Liver (tissue), 3 donors: ENCODE results near the gene SCGB1C2.

Experiments used
- EGR1 ChIP-seq, 2 donors: IDR thresholded peaks; 2 replicates each; pipeline ENCODE4 v1.6.1; 2016 to 2018; ENCODE audit warnings: antibody characterized with exemption in 2 of 2, low read depth in 2 of 2
- FOXA1 ChIP-seq: IDR thresholded peaks from 2 replicates; pipeline ENCODE4 v1.6.1; 2016; ENCODE audit warnings: antibody characterized with exemption
- GABPA ChIP-seq, 2 donors: IDR thresholded peaks in 1 of 2; conservative IDR thresholded peaks in 1 of 2; 2 replicates each; pipeline ENCODE4 v1.6.1; 2016; ENCODE audit warnings: antibody characterized with exemption in 2 of 2, mild to moderate bottlenecking in 1 of 2, moderate library complexity in 1 of 2
- JUND ChIP-seq, 2 donors: IDR thresholded peaks; 2 replicates each; pipeline ENCODE4 v1.6.1; 2016; ENCODE audit warnings: antibody characterized with exemption in 2 of 2
- RAD21 ChIP-seq, 2 donors: IDR thresholded peaks; 2 replicates each; pipeline ENCODE4 v1.6.1; 2016; ENCODE audit warnings: antibody characterized with exemption in 2 of 2, mild to moderate bottlenecking in 2 of 2
- RXRA ChIP-seq, 2 donors: IDR thresholded peaks; 2 replicates each; pipeline ENCODE4 v1.6.1; 2017 to 2018; ENCODE audit warnings: antibody characterized with exemption in 2 of 2, mild to moderate bottlenecking in 1 of 2
- SP1 ChIP-seq: IDR thresholded peaks from 2 replicates; pipeline ENCODE4 v1.6.1; 2018; ENCODE audit warnings: antibody characterized with exemption, mild to moderate bottlenecking
- TF ChIP-seq, protein P1 (sequence below): fragments of 150-350 bp; IDR thresholded peaks from 2 replicates; pipeline ENCODE4 v1.5.1; 2017; ENCODE audit warnings: improper control_type of control experiment, low read depth, low read length; ENCODE audit not compliant: missing input control
- TF ChIP-seq, protein P2 (sequence below): IDR thresholded peaks from 2 replicates; pipeline ENCODE4 v1.6.1; 2016; ENCODE audit warnings: antibody characterized with exemption
- TF ChIP-seq, protein P3 (sequence below): IDR thresholded peaks from 2 replicates; pipeline ENCODE4 v1.6.1; 2016; ENCODE audit warnings: antibody characterized with exemption
- TF ChIP-seq, protein P4 (sequence below): IDR thresholded peaks from 2 replicates; pipeline ENCODE4 v1.6.1; 2016; ENCODE audit warnings: antibody characterized with exemption, mild to moderate bottlenecking
- TF ChIP-seq, protein P5 (sequence below): IDR thresholded peaks from 2 replicates; pipeline ENCODE4 v1.6.1; 2016; ENCODE audit warnings: antibody characterized with exemption
- donor health status: healthy.
- donor health status: healthy.

DNA sequence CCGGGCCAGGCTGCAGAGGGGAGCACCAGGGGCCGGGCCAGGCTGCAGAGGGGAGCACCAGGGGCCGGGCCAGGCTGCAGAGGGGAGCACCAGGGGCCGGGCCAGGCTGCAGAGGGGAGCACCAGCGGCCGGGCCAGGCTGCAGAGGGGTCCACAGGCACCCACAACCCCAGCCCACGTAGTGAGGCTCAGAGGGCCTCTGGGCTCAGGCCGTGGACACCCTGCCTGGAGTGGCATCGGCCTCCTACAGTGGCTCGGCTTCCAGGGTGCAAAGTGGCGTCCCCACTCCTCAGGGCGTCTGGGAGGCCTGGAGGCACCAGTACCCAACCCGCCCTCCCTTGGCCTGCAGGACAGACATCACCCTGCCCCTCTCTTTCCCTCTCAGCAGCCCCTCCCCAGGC, 34.5 kb downstream of the SCGB1C2 start:
- TF ChIP-seq, protein P1, sequence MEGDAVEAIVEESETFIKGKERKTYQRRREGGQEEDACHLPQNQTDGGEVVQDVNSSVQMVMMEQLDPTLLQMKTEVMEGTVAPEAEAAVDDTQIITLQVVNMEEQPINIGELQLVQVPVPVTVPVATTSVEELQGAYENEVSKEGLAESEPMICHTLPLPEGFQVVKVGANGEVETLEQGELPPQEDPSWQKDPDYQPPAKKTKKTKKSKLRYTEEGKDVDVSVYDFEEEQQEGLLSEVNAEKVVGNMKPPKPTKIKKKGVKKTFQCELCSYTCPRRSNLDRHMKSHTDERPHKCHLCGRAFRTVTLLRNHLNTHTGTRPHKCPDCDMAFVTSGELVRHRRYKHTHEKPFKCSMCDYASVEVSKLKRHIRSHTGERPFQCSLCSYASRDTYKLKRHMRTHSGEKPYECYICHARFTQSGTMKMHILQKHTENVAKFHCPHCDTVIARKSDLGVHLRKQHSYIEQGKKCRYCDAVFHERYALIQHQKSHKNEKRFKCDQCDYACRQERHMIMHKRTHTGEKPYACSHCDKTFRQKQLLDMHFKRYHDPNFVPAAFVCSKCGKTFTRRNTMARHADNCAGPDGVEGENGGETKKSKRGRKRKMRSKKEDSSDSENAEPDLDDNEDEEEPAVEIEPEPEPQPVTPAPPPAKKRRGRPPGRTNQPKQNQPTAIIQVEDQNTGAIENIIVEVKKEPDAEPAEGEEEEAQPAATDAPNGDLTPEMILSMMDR: no peak
- no peak for TF ChIP-seq RXRA (IDR thresholded peaks at IDR 0.05)
- TF ChIP-seq, protein P2, sequence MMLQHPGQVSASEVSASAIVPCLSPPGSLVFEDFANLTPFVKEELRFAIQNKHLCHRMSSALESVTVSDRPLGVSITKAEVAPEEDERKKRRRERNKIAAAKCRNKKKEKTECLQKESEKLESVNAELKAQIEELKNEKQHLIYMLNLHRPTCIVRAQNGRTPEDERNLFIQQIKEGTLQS: no peak
- no peak for TF ChIP-seq RAD21 (IDR thresholded peaks at IDR 0.05)
- no peak for TF ChIP-seq JUND (IDR thresholded peaks at IDR 0.05)
- TF ChIP-seq, protein P3, sequence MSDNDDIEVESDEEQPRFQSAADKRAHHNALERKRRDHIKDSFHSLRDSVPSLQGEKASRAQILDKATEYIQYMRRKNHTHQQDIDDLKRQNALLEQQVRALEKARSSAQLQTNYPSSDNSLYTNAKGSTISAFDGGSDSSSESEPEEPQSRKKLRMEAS: no peak
- no peak for TF ChIP-seq FOXA1
- TF ChIP-seq, protein P4, sequence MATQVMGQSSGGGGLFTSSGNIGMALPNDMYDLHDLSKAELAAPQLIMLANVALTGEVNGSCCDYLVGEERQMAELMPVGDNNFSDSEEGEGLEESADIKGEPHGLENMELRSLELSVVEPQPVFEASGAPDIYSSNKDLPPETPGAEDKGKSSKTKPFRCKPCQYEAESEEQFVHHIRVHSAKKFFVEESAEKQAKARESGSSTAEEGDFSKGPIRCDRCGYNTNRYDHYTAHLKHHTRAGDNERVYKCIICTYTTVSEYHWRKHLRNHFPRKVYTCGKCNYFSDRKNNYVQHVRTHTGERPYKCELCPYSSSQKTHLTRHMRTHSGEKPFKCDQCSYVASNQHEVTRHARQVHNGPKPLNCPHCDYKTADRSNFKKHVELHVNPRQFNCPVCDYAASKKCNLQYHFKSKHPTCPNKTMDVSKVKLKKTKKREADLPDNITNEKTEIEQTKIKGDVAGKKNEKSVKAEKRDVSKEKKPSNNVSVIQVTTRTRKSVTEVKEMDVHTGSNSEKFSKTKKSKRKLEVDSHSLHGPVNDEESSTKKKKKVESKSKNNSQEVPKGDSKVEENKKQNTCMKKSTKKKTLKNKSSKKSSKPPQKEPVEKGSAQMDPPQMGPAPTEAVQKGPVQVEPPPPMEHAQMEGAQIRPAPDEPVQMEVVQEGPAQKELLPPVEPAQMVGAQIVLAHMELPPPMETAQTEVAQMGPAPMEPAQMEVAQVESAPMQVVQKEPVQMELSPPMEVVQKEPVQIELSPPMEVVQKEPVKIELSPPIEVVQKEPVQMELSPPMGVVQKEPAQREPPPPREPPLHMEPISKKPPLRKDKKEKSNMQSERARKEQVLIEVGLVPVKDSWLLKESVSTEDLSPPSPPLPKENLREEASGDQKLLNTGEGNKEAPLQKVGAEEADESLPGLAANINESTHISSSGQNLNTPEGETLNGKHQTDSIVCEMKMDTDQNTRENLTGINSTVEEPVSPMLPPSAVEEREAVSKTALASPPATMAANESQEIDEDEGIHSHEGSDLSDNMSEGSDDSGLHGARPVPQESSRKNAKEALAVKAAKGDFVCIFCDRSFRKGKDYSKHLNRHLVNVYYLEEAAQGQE: no peak
- no peak for TF ChIP-seq SP1
- no peak for TF ChIP-seq GABPA (IDR thresholded peaks at IDR 0.05 in 1 of 2, conservative IDR thresholded peaks at IDR 0.05 in 1 of 2)
- TF ChIP-seq, protein P5, sequence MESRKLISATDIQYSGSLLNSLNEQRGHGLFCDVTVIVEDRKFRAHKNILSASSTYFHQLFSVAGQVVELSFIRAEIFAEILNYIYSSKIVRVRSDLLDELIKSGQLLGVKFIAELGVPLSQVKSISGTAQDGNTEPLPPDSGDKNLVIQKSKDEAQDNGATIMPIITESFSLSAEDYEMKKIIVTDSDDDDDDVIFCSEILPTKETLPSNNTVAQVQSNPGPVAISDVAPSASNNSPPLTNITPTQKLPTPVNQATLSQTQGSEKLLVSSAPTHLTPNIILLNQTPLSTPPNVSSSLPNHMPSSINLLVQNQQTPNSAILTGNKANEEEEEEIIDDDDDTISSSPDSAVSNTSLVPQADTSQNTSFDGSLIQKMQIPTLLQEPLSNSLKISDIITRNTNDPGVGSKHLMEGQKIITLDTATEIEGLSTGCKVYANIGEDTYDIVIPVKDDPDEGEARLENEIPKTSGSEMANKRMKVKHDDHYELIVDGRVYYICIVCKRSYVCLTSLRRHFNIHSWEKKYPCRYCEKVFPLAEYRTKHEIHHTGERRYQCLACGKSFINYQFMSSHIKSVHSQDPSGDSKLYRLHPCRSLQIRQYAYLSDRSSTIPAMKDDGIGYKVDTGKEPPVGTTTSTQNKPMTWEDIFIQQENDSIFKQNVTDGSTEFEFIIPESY: no peak
- no peak for TF ChIP-seq EGR1 (IDR thresholded peaks at IDR 0.05; ENCODE audit: low read depth in 2 of 2)
